ENCODE data around the gene FHL2. TPM values are rescaled to one million over a fixed set of nuclear protein-coding genes. Genes with fewer than 3 reads are reported as not detected.

FHL2 gene
- total RNA-seq, 2 experiments from 2014 or later = 0.41 to 0.42 TPM

GRCh38 chr2:105422801-105423200, 23.9 kb upstream of the FHL2 start:
- ATAC-seq (ENCODE audit: poor library complexity) (no peak), DNase-seq (no peak)
- Mint-ChIP-seq H3K27ac (no peak overlapping the region), H3K36me3 (ENCODE audit: low read depth) (no peaks in the 10 kb centered on the region), H3K4me3 (no peak overlapping the region), H3K27me3 (no peaks in the 10 kb centered on the region), H3K9me3 (peaks cover 7% of the 10 kb centered on the region), H3K4me1 (ENCODE audit: low read depth) (peaks cover 22% of the 10 kb centered on the region)
- Histone ChIP-seq H3K36me3 (ENCODE audit: insufficient read depth, low read length) (no peaks in the 10 kb centered on the region), H3K4me1 (ENCODE audit: insufficient read depth, low read length) (peaks cover 17% of the 10 kb centered on the region), H3K27ac (ENCODE audit: low read depth in 1 of 2, low read length in 2 of 2) (no peak overlapping the region), H3K27me3 (ENCODE audit: control insufficient read depth in 1 of 2, insufficient read depth in 2 of 2, low read length in 2 of 2) (no peaks in the 10 kb centered on the region), H3K9me3 (ENCODE audit: control insufficient read depth in 1 of 2, insufficient read depth in 1 of 2, low read length in 2 of 2) (peaks cover 4 to 7% of the 10 kb centered on the region in 2 experiments), H3K4me3 (ENCODE audit: low read length) (no peak overlapping the region)
- TF ChIP-seq CTCF (IDR thresholded peaks at IDR 0.05) = no peak
- ChIA-PET CTCF (no interaction called here), POLR2A (no interaction called here)
- intact Hi-C loops (cut with DNase I, micrococcal nuclease) = no loop called here

DNA sequence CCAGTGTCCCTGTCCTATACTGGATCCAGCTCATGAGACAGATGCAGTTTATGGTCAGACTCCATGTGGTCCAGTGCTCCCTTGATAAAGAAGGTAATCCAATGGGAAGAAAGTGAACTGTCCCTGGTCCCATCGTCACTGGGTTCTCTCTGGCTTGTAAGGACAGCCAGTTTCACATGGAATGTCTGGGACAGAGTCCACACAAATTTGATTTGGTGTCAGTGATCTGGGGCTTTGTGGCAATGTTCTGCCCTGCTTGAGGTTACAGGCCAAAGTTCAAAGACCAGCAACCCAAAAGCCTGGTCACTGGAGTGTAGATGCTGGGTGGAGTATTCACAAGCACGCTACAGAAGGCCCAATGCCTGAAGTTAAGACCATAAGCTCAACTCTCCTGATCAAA, 22.2 kb upstream of the FHL2 start:
- no peaks in the 10 kb centered on the region for H3K36me3 ChIP-seq (ENCODE audit: insufficient read depth, low read length)
- Mint-ChIP-seq H3K27me3 (no peaks in the 10 kb centered on the region), H3K36me3 (ENCODE audit: low read depth) (no peaks in the 10 kb centered on the region), H3K4me1 (ENCODE audit: low read depth) (peaks cover 14% of the 10 kb centered on the region), H3K4me3 (no peak overlapping the region), H3K9me3 (peaks cover 7% of the 10 kb centered on the region), H3K27ac (no peak overlapping the region)
- H3K4me1 ChIP-seq (ENCODE audit: insufficient read depth, low read length) = no peaks in the 10 kb centered on the region
- no peak for ATAC-seq (ENCODE audit: poor library complexity)
- no peak for DNase-seq
- H3K4me3 ChIP-seq (ENCODE audit: low read length) = no peak overlapping the region
- no peak for TF ChIP-seq CTCF (IDR thresholded peaks at IDR 0.05)
- peaks cover 4 to 7% of the 10 kb centered on the region in 2 experiments for H3K9me3 ChIP-seq (ENCODE audit: control insufficient read depth in 1 of 2, insufficient read depth in 1 of 2, low read length in 2 of 2)
- ChIA-PET CTCF (no interaction called here), POLR2A (no interaction called here)
- no peaks in the 10 kb centered on the region for H3K27me3 ChIP-seq (ENCODE audit: control insufficient read depth in 1 of 2, insufficient read depth in 2 of 2, low read length in 2 of 2)
- no peak overlapping the region for H3K27ac ChIP-seq (ENCODE audit: low read depth in 1 of 2, low read length in 2 of 2)
- intact Hi-C loops (cut with DNase I, micrococcal nuclease) = no loop called here

DNA sequence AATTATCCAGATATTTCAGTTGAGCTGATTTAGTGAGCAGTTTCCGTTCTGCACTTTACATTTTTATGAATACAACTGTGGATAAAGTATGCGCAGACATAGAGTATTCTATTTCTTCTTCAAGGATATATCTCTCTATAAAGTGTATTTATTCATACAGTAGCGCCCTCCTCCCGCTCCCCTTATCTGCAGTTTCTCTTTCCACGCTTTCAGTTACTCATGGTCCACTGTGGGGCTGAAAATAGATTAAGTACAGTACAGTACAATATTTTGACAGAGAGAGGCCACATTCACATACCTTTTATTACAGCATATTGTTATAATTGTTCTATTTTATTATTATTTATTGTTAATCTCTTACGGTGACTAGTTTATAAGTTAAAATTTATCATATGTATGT, 19.7 kb upstream of the FHL2 start:
- H3K9me3 ChIP-seq (ENCODE audit: control insufficient read depth in 1 of 2, insufficient read depth in 1 of 2, low read length in 2 of 2) = peaks cover 4 to 7% of the 10 kb centered on the region in 2 experiments
- H3K4me1 ChIP-seq (ENCODE audit: insufficient read depth, low read length) = no peaks in the 10 kb centered on the region
- CTCF ChIA-PET = no interaction called here
- Mint-ChIP-seq H3K4me3 (no peak overlapping the region), H3K27ac (no peak overlapping the region), H3K27me3 (peaks cover 15% of the 10 kb centered on the region), H3K4me1 (ENCODE audit: low read depth) (peaks cover 10% of the 10 kb centered on the region), H3K36me3 (ENCODE audit: low read depth) (no peaks in the 10 kb centered on the region), H3K9me3 (peaks cover 7% of the 10 kb centered on the region)
- POLR2A ChIA-PET = no interaction called here
- intact Hi-C loops (cut with DNase I, micrococcal nuclease) = no loop called here
- H3K4me3 ChIP-seq (ENCODE audit: low read length) = no peak overlapping the region
- H3K27ac ChIP-seq (ENCODE audit: low read depth in 1 of 2, low read length in 2 of 2) = no peak overlapping the region
- no peak for TF ChIP-seq CTCF (IDR thresholded peaks at IDR 0.05)
- ATAC-seq (ENCODE audit: poor library complexity) = no peak
- H3K27me3 ChIP-seq (ENCODE audit: control insufficient read depth in 1 of 2, insufficient read depth in 2 of 2, low read length in 2 of 2) = peaks cover 0 to 9% of the 10 kb centered on the region in 2 experiments
- no peaks in the 10 kb centered on the region for H3K36me3 ChIP-seq (ENCODE audit: insufficient read depth, low read length)
- DNase-seq = no peak
